Keratinocyte (primary cell): ENCODE measurements around the gene FN3KRP. TPM values are rescaled to one million over a fixed set of nuclear protein-coding genes. Genes with fewer than 3 reads are reported as not detected.
"Not testable (repeated sequence)": the region's sequence is repeated elsewhere in the genome, so short reads cannot be mapped to it uniquely, and the experiment has no call there.

Experiments
- DNase-seq: peaks from one replicate; pipeline ENCODE4 v3.0.0-alpha.2; 2011; ENCODE audit warnings: low read depth, missing footprints, low spot score
- FAIRE-seq: peaks from 2 replicates; lab custom pipeline; 2011; peaks lifted over from hg19 to GRCh38; lab: Jason Lieb, UNC
- H2AFZ ChIP-seq: 2 replicates; pipeline ENCODE4 v1.6.0; 2012; ENCODE audit warnings: low read length, control low read depth, inconsistent platforms; ENCODE audit not compliant: control insufficient read depth
- H3K27ac ChIP-seq: 2 replicates; pipeline ENCODE4 v1.5.1; 2011; ENCODE audit warnings: low read length; ENCODE audit not compliant: control insufficient read depth, insufficient read depth
- H3K27me3 ChIP-seq: 3 replicates; pipeline ENCODE4 v1.6.0; 2011; ENCODE audit warnings: low read length; ENCODE audit not compliant: control insufficient read depth, insufficient read depth; ENCODE audit errors: extremely low read depth
- H3K36me3 ChIP-seq, 2 experiments: 2 replicates in 1 of 2; 3 replicates in 1 of 2; pipeline ENCODE4 v1.5.1; 2011; ENCODE audit warnings: low read length in 2 of 2, mild to moderate bottlenecking in 1 of 2; ENCODE audit not compliant: control insufficient read depth in 2 of 2, insufficient read depth in 2 of 2; ENCODE audit errors: extremely low read depth in 1 of 2
- H3K4me1 ChIP-seq: 3 replicates; pipeline ENCODE4 v1.5.1; 2011; ENCODE audit warnings: low read length; ENCODE audit not compliant: control insufficient read depth, insufficient read depth; ENCODE audit errors: extremely low read depth
- H3K4me2 ChIP-seq: 3 replicates; pipeline ENCODE4 v1.6.0; 2011; ENCODE audit warnings: low read depth, low read length; ENCODE audit not compliant: control insufficient read depth, insufficient read depth; ENCODE audit errors: extremely low read depth
- H3K4me3 ChIP-seq, 3 experiments: fragments of 200-600 bp in 1 of 3; sonication (generic) in 1 of 3; 2 replicates in 2 of 3; 3 replicates in 1 of 3; pipeline ENCODE4 v1.5.1; 2011 to 2016; ENCODE audit warnings: low read length in 3 of 3, mild to moderate bottlenecking in 3 of 3, control low read depth in 2 of 3, inconsistent platforms in 1 of 3, low read depth in 1 of 3, mixed read lengths in 1 of 3, mixed run types in 1 of 3, moderate library complexity in 1 of 3; ENCODE audit not compliant: control insufficient read depth in 2 of 3, insufficient read depth in 2 of 3; ENCODE audit errors: extremely low read depth in 1 of 3
- H3K79me2 ChIP-seq: 2 replicates; pipeline ENCODE4 v1.6.0; 2012; ENCODE audit warnings: low read length; ENCODE audit not compliant: control insufficient read depth, insufficient read depth
- H3K9ac ChIP-seq: 3 replicates; pipeline ENCODE4 v1.6.0; 2011; ENCODE audit warnings: low read length; ENCODE audit not compliant: control insufficient read depth, insufficient read depth; ENCODE audit errors: extremely low read depth
- H3K9me1 ChIP-seq: 3 replicates; pipeline ENCODE4 v1.6.0; 2011; ENCODE audit warnings: low read length; ENCODE audit not compliant: control insufficient read depth, insufficient read depth; ENCODE audit errors: extremely low read depth
- H3K9me3 ChIP-seq: 2 replicates; pipeline ENCODE4 v1.5.1; 2012; ENCODE audit warnings: low read depth, low read length; ENCODE audit not compliant: control insufficient read depth
- H4K20me1 ChIP-seq: 3 replicates; pipeline ENCODE4 v1.6.0; 2011; ENCODE audit warnings: low read length; ENCODE audit not compliant: control insufficient read depth, insufficient read depth; ENCODE audit errors: extremely low read depth
- EZH2 ChIP-seq: IDR thresholded peaks from one replicate; pipeline ENCODE4 v1.6.1; 2012; ENCODE audit warnings: inconsistent platforms, mild to moderate bottlenecking, low read length, moderate library complexity
- dilution Hi-C: fragments of 300-500 bp; cut with MboI; formaldehyde crosslinking; loops from one replicate; pipeline ENCODE4 v1.7.0; 2020; ENCODE audit warnings: low sequenced_read_pairs; ENCODE audit not compliant: extremely low pct_ligation_motif_present
- polyA plus RNA-seq, 5 experiments: library from polyadenylated mRNA; depleted of rRNA in 3 of 5; stranded (reverse) in 3 of 5; stranded (forward) in 1 of 5; unstranded in 1 of 5; fragments of >200 nt; gene quantifications; 1 replicate in 1 of 5; 2 replicates in 3 of 5; 3 replicates in 1 of 5; pipeline versions ENCODE4 v1.2.1 to v1.2.3, GENCODE V29; 2011 to 2012; ENCODE audit warnings: missing spikeins in 2 of 5, low read depth in 1 of 5, low replicate concordance in 1 of 5
- TF ChIP-seq, protein P1 (sequence below), 3 experiments: IDR thresholded peaks in 1 of 3; conservative IDR thresholded peaks in 1 of 3; optimal IDR thresholded peaks in 1 of 3; 2 replicates in 2 of 3; 3 replicates in 1 of 3; pipeline versions ENCODE3 to v1.5.1; 2011; ENCODE audit warnings: low read length in 3 of 3, mild to moderate bottlenecking in 3 of 3, moderate library complexity in 2 of 3, control low read depth in 1 of 3, inconsistent platforms in 1 of 3; ENCODE audit not compliant: insufficient read depth in 2 of 3; ENCODE audit errors: extremely low read depth in 1 of 3

Gene FN3KRP
- polyA plus RNA-seq, 1 donor (not counting 4 experiments of a cell fraction or from before 2014, with no cell fraction given), result 25.7 TPM

DNA sequence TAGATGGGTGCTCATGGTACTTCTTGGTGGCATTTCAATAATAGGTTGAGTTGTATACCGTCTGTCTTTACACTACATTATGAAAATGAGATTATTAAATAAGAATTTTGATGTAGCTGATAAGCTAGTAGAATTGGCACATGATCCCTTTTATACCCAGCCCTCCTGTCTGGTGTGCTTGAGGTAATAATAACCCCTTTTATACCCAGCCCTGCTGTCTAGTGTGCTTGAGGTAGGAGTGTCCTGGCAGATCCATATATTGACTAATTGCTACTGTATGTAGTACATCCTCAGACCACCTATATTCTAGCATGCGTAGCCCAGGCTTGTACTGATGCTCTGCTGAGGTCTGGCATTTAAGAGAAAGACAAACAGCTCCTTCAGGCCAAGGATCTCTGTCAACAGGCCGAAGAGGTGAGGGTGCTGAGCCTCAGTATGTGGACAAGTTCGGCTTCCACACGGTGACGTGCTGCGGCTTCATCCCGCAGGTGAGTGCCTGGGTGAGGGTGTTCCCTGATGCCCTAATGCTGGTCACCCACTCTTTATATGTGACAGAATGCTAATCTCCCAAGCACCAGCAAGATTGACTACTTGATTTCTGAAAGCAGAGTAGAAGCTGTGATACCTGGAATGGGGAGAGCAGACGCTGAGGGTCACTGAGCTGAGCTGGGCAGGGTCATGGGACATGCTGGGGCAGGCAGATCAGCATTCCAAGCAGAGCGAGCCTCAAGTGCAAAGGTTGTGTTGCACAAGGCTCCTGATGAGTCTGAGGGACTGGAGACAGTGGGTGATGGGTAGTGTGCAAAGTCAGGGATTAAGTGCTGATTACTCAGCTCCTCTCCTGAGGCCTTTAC lies 24.6 kb downstream of the FN3KRP start:
- Histone ChIP-seq H3K4me1 (no peaks in the 10 kb centered on the region), H3K4me3 (no peak overlapping the region), H4K20me1 (no peaks in the 10 kb centered on the region), H3K9me3 (peaks cover 3% of the 10 kb centered on the region), H3K79me2 (no peaks in the 10 kb centered on the region), H3K9ac (no peak overlapping the region), H3K9me1 (no peaks in the 10 kb centered on the region), H2AFZ (no peak overlapping the region), H3K36me3 (peaks cover 0 to 2% of the 10 kb centered on the region in 2 experiments), H3K4me2 (no peak overlapping the region), H3K27ac (no peak overlapping the region), H3K27me3 (no peaks in the 10 kb centered on the region)
- dilution Hi-C loops, result no loop called here
- TF ChIP-seq, protein P1, sequence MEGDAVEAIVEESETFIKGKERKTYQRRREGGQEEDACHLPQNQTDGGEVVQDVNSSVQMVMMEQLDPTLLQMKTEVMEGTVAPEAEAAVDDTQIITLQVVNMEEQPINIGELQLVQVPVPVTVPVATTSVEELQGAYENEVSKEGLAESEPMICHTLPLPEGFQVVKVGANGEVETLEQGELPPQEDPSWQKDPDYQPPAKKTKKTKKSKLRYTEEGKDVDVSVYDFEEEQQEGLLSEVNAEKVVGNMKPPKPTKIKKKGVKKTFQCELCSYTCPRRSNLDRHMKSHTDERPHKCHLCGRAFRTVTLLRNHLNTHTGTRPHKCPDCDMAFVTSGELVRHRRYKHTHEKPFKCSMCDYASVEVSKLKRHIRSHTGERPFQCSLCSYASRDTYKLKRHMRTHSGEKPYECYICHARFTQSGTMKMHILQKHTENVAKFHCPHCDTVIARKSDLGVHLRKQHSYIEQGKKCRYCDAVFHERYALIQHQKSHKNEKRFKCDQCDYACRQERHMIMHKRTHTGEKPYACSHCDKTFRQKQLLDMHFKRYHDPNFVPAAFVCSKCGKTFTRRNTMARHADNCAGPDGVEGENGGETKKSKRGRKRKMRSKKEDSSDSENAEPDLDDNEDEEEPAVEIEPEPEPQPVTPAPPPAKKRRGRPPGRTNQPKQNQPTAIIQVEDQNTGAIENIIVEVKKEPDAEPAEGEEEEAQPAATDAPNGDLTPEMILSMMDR (optimal IDR thresholded peaks at IDR 0.05 in 1 of 3, IDR thresholded peaks at IDR 0.05 in 1 of 3, conservative IDR thresholded peaks at IDR 0.05 in 1 of 3; ENCODE audit: extremely low read depth in 1 of 3, insufficient read depth in 2 of 3, low read length in 3 of 3), result no peak
- TF ChIP-seq EZH2, result no peak
- no peak for FAIRE-seq
- DNase-seq, result no peak

DNA sequence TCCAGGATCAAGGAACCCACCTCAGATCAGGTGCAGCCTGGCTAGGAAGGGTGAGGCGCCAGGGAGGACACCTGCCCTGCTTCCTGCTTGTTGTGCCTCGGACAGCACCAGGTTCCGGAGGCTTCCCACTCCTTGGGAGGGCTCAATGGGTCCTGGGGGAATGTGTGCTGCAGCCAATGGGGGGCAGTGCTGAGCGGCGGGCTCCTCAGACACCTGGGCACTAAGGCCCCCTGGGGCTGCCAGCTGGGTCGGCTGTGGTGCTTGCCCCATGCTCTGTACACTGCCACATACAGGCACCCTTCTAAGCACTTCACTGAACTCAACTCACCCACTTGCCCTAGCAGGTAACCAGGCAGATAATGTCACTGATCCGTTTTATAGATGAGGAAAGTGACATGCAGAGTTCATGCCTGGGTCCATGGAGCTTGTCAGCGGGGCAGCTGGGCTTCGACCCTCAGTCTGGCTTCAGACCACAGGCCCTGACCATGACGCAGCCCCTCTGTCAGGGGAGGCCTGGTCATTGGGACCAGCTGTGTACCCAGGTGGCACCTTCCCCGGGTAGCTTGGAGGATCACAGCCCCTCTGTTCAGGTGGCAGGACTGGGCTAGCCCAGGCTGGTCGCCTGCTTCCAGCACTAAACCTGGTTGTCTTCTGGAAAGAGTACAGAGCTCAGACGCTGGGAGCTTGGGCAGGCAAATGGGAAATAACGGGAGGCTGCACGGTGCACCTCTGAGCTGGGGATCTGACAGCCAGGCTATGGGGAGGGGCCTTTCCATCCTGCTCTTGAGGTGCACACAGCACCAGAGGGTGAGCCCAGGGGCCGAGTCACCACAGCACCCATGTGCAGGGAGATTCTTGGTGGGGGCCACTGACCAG lies 27.1 kb downstream of the FN3KRP start:
- Histone ChIP-seq H3K9me3 (peaks cover 3% of the 10 kb centered on the region), H3K4me1 (no peaks in the 10 kb centered on the region), H3K36me3 (peaks cover 0 to 2% of the 10 kb centered on the region in 2 experiments), H3K4me2 (no peak overlapping the region), H3K9ac (no peak overlapping the region), H4K20me1 (no peaks in the 10 kb centered on the region), H3K9me1 (no peaks in the 10 kb centered on the region), H3K27me3 (no peaks in the 10 kb centered on the region), H2AFZ (no peak overlapping the region), H3K79me2 (no peaks in the 10 kb centered on the region), H3K27ac (no peak overlapping the region), H3K4me3 (no peak overlapping the region)
- no peak for FAIRE-seq
- TF ChIP-seq, protein P1 (optimal IDR thresholded peaks at IDR 0.05 in 1 of 3, IDR thresholded peaks at IDR 0.05 in 1 of 3, conservative IDR thresholded peaks at IDR 0.05 in 1 of 3; ENCODE audit: extremely low read depth in 1 of 3, insufficient read depth in 2 of 3, low read length in 3 of 3), result no peak
- TF ChIP-seq EZH2, result no peak
- DNase-seq, result no peak
- dilution Hi-C loops, result no loop called here

DNA sequence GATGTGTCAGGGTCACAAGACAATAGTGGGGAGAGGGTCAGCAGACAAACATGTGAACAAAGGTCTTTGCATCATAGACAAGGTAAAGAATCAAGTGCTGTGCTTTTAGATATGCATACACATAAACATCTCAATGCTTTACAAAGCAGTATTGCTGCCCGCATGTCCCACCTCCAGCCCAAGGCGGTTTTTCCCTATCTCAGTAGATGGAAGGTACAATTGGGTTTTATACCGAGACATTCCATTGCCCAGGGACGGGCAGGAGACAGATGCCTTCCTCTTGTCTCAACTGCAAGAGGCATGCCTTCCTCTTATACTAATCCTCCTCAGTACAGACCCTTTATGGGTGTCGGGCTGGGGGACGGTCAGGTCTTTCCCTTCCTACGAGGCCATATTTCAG lies 28.2 kb downstream of the FN3KRP start:
- H3K79me2 ChIP-seq, H4K20me1 ChIP-seq, H3K27me3 ChIP-seq, H3K36me3 ChIP-seq, H3K9ac ChIP-seq, DNase-seq, H3K4me1 ChIP-seq, H3K9me1 ChIP-seq, H3K4me3 ChIP-seq, dilution Hi-C loops, H3K9me3 ChIP-seq, FAIRE-seq, H3K4me2 ChIP-seq, H3K27ac ChIP-seq, H2AFZ ChIP-seq: not testable (repeated sequence)
